SK-N-MC (cell line): Measurements from ENCODE around the gene RNU5B-1.
A peak's percentile ranks its signal among the peaks of the same experiment; 100 is the strongest.

Experiments used
- DNase-seq: peaks from one replicate; pipeline ENCODE4 v3.0.0-alpha.2; 2011; ENCODE audit warnings: low read depth, low spot score
- H3K27ac ChIP-seq: fragments of 200-600 bp; sonication (generic); 2 replicates; pipeline ENCODE4 v1.5.1; 2016; ENCODE audit warnings: mixed run types
- H3K36me3 ChIP-seq: fragments of 200-600 bp; sonication (generic); 2 replicates; pipeline ENCODE4 v1.6.1; 2017; ENCODE audit warnings: antibody characterized with exemption, low read length, mixed read lengths; ENCODE audit not compliant: insufficient read depth
- H3K4me3 ChIP-seq: fragments of 200-600 bp; sonication (generic); 2 replicates; pipeline ENCODE4 v1.5.1; 2016
- H3K9ac ChIP-seq: fragments of 200-600 bp; sonication (generic); 2 replicates; pipeline ENCODE4 v1.8.0; 2017; ENCODE audit warnings: mixed run types, mixed read lengths; ENCODE audit not compliant: insufficient read length
- H3K9me3 ChIP-seq: fragments of 200-600 bp; sonication (generic); 2 replicates; pipeline ENCODE4 v1.6.1; 2017; ENCODE audit warnings: low read depth, mild to moderate bottlenecking, antibody characterized with exemption, low read length, moderate library complexity, mixed read lengths
- EZH2 ChIP-seq: fragments of 200-600 bp; sonication (generic); IDR thresholded peaks from one replicate; pipeline ENCODE4 v1.6.1; 2017; ENCODE audit warnings: antibody characterized with exemption
- FOXP2 ChIP-seq: optimal IDR thresholded peaks from 2 replicates; pipeline ENCODE3; 2011; ENCODE audit warnings: mild to moderate bottlenecking, moderate library complexity; ENCODE audit not compliant: insufficient read depth; ENCODE audit errors: extremely low read length, control extremely low read depth
- POLR2AphosphoS5 ChIP-seq: IDR thresholded peaks from 2 replicates; pipeline ENCODE4 v1.6.1; 2012; ENCODE audit warnings: mild to moderate bottlenecking, low read depth, low read length, borderline replicate concordance

The RNU5B-1 gene

DNA sequence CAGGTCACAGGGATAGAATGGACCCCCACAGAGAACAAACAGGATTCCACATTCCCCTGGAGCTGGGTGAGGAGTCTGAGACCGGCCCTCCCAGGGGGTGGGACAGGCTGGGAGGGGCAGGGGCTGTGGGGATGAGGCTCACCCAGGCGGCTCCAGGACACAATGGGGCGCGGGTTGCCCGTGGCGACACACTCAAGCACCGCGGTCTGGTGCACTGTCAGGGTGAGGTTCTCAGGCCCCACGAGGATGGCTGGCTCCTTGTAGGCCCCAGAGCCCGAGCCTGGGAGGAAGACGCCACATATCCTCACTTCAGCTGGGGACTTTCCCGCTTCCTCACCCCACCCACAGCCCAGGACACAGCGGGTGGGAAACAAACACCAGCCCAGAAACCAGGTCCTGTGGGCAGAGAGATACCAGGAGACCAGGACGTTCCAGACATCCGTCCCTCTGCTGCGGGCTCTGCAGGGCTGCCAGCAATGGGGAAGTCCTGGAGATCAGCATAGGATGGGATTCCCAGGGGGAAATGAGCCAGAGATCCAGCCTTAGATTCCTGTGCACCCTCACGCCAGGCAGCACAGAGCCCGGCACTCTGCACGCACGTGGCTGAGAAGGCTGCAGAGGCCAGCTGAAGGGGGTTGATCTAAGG, 30.2 kb downstream of the RNU5B-1 start:
- Histone ChIP-seq H3K9me3 (no peaks in the 10 kb centered on the region), H3K4me3 (no peak overlapping the region), H3K9ac (no peak overlapping the region), H3K27ac (no peak overlapping the region), H3K36me3 (no peaks in the 10 kb centered on the region)
- no peak for DNase-seq
- TF ChIP-seq FOXP2 (no peak), POLR2AphosphoS5 (no peak), EZH2 (no peak)

DNA sequence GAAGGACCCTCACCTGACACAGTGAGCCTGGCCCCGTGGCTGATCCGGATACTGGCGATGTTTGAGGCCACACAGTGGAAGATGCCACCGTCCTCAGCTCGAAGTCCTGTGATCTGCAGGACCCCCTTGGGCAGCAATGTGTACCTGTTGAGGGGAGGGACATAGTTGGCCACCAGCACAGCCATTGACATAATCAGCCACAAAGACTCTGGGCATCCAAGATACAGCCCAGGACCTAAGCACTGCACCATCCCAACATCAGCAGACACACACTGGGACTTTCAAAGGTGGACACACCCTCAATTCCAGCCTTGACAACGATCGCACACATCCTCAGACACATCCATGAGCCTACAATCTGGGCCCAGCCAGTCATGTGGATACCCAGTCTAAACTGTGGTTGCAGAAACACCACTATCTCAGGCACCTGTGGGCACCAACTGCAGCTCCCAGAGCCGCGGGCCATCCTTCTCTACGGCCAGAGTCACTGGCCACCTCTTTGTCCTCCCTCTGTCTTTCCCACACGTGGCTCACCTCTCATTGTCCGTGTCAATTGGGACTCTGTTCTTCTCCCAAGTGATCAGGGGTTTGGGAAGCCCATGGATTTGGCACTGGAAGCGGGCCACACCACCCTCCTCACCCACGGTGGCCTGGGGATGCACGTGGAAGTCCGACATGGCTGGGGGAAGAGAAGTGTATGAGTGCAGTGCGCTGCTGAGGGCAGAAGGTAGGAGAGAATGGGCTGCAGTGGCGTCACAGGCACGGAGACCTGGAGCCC, 31.0 kb downstream of the RNU5B-1 start:
- H3K9ac ChIP-seq: no peak overlapping the region
- no peaks in the 10 kb centered on the region for H3K36me3 ChIP-seq
- TF ChIP-seq POLR2AphosphoS5 (no peak), FOXP2 (no peak), EZH2 (no peak)
- no peak overlapping the region for H3K4me3 ChIP-seq
- no peaks in the 10 kb centered on the region for H3K9me3 ChIP-seq
- H3K27ac ChIP-seq: no peak overlapping the region
- no peak for DNase-seq

DNA sequence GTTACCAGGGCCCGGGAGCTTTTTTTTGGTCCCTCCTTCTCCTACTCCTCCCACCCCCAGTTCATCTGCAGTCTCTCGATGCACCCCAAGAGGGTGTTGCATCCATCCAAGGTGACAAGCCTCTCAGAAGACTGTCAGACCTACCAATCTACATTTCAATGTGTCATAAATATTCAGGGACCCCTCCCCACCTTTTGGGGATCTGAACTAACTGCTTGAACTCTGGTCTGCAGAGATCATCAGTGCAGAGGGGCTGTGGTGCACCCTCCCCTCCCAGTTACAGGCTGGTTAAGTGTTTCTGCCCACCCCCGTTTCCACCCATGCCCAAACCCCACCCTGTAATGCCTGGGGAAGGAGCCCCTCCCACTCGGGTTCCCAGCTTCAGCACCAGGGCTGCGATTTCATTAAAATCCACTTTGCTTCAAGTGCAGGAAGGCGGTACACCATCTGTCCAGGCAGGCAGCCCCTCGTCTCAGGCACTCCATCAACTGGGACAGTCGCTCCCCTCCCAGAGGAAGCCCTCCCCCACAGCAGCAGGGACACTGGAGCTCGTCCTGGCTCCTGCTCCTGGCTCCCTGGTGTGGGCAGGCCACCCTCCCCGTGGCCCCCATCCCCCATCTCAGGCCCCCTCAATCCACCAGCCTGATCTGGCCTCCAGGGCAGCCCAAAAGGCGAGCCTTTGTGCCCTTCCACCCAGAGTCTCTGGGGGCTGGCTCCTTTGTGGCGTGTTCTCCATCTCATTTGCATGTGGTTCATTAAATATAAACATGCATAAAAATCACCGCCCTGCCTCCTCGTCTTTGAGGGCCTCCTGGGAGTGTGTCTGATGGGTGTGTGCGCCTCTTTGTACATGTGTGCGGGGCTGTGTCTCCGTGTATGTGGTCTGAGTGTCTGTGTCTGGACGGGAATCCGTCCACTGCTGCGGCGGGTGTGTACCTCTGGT, 32.3 kb downstream of the RNU5B-1 start:
- H3K27ac ChIP-seq: no peak overlapping the region

DNA sequence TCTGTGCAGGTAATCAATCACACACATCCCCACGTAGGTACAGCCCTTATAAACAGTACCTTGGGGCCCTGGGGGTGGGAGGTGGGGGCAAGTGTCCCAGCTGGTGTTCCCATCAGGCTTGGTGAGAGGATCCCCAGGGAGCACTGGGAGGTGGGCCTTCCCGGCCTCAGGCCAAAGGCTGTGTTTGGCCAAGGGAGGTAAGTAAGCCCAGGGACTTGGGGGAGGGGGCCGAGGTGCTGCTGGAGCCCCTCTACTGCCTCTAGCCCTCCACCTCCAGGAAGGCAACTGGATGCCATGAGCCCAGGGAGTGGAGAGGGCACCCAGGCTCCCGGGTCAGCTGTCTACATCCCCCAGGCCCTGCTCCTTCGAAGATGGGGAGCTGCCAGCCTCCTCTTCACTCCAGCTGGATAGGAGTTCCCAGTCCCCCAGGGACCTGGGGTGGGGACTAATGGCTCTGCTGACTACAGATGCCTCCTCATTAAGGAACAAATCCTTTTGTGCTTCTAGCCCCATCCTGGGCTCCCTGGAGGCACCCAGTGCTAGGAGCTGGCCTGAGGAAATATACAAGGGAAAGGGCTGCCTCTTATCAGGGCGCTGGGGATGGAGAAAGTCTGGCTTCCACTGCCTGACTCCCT, 33.1 kb downstream of the RNU5B-1 start:
- no peak for TF ChIP-seq FOXP2
- TF ChIP-seq POLR2AphosphoS5: no peak
- TF ChIP-seq EZH2: no peak
- H3K27ac ChIP-seq: no peak overlapping the region
- peak overlapping the region; percentile 65 for H3K4me3 ChIP-seq
- H3K9me3 ChIP-seq: no peaks in the 10 kb centered on the region
- H3K36me3 ChIP-seq: no peaks in the 10 kb centered on the region
- no peak overlapping the region for H3K9ac ChIP-seq
- DNase-seq: no peak

More for the DNA sequence above, 32.3 kb downstream of the RNU5B-1 start:
- H3K36me3 ChIP-seq: no peaks in the 10 kb centered on the region
- H3K9ac ChIP-seq: no peak overlapping the region
- H3K4me3 ChIP-seq: peak overlapping the region; percentile 65
- DNase-seq: no peak
- TF ChIP-seq POLR2AphosphoS5 (0 out of 2 replicates have a peak, but pooled peaks have one; percentile 15), EZH2 (no peak), FOXP2 (no peak)
- H3K9me3 ChIP-seq: no peaks in the 10 kb centered on the region

DNA sequence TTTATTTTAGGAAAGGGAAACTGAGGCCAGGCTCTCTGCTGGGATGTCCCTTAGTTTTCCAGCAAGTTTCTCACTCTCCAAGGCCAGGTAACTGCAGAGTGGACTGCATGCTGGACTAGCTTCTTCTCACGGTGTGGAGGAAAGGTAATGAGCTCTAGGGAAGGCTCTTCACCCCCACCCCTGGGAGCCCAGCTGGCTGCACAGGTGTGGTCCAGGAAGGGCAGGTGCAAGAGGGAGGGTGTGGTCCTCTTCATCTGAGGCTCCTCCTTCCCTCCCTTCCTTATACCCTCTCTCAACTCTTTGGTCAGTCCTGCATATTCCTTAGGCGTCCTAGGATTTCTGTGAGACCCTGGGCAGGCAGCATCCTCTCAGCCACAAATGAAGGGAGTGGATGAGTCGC, 33.9 kb downstream of the RNU5B-1 start:
- TF ChIP-seq EZH2 (no peak), FOXP2 (no peak), POLR2AphosphoS5 (no peak)
- DNase-seq: no peak
- Histone ChIP-seq H3K27ac (no peak overlapping the region), H3K36me3 (no peaks in the 10 kb centered on the region), H3K9ac (no peak overlapping the region), H3K9me3 (no peaks in the 10 kb centered on the region), H3K4me3 (no peak overlapping the region)

DNA sequence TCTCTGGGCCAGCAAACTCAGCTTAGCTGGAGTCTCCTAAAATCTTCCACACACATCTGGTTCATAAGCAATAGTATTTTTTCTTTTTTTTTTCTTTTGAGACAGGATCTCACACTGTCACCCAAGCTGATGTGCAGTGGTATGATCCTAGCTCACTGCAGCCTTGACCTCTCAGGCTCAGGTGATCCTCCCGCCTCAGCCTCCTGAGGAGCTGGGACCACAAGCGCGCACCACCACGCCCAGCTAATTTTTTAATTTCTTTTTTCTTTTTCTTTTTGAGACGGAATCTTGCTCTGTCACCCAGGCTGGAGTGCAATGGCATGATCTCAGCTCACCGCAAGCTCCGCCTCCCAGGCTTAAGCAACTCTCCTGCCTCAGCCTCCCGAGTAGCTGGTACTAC, 34.3 kb downstream of the RNU5B-1 start:
- H3K9ac ChIP-seq: no peak overlapping the region
- H3K27ac ChIP-seq: no peak overlapping the region
- no peaks in the 10 kb centered on the region for H3K9me3 ChIP-seq
- DNase-seq: no peak
- no peak overlapping the region for H3K4me3 ChIP-seq
- H3K36me3 ChIP-seq: no peaks in the 10 kb centered on the region
- no peak for TF ChIP-seq POLR2AphosphoS5
- TF ChIP-seq FOXP2: no peak

DNA sequence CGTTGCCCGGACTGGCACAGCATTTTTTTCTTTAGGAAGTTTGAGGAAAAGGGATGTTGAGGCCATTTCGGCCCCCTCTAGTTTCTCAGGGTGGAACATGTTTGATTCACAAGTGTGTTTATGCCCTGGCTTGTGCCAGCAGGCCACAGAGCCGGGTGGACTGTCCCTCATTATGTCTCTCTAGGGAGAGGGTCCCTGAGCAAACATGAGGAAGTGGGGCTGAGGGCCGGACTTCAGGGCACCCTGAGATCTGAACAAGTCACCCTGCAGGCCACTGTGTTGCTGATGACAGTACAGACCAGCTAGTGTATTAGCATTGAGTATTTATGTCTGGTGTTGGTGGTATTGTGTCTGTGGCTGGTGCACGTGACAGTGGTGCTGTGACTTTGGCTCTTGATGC, 34.9 kb downstream of the RNU5B-1 start:
- Histone ChIP-seq H3K4me3 (no peak overlapping the region), H3K36me3 (no peaks in the 10 kb centered on the region), H3K9me3 (no peaks in the 10 kb centered on the region), H3K9ac (no peak overlapping the region), H3K27ac (no peak overlapping the region)
- no peak for DNase-seq
- TF ChIP-seq EZH2 (no peak), FOXP2 (no peak), POLR2AphosphoS5 (no peak)

DNA sequence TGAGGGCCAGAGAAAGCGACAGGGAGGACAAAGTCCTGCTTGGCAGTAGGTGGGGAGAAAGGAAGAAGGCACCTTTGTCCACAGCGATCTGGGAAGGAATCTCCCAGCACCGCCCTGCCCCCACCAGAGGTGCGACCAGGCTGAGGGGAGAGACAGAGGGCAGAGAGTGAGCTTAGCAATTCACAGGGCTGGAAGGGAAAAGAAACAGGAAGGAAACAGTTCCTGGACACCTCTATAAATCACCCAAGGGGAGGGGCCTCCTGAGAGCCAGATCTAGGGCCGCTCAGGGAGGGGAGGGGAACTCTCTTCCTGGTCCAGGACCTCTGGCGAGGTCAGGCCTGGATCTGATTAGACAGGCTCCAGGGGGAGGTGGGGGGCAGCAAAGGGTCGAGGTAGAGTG, 35.4 kb downstream of the RNU5B-1 start:
- H3K9me3 ChIP-seq: no peaks in the 10 kb centered on the region
- no peak overlapping the region for H3K4me3 ChIP-seq
- no peak for DNase-seq
- H3K9ac ChIP-seq: no peak overlapping the region
- H3K36me3 ChIP-seq: no peaks in the 10 kb centered on the region
- no peak overlapping the region for H3K27ac ChIP-seq
- TF ChIP-seq POLR2AphosphoS5 (no peak), EZH2 (no peak), FOXP2 (no peak)
